HEK293 (cell line): ENCODE measurements around the gene IL16.

Experiments
- CTCF ChIA-PET: fragments of 350-600 bp; formaldehyde crosslinking; extraction: SDS; loops from one replicate; lab custom pipeline; 2021; ENCODE audit warnings: antibody characterized with exemption; lab: Yijun Ruan, JAX
- POLR2A ChIA-PET: fragments of 300-600 bp; formaldehyde crosslinking; extraction: SDS; loops from one replicate; lab custom pipeline; 2020; ENCODE audit warnings: antibody characterized with exemption, inconsistent platforms; lab: Yijun Ruan, JAX
- H3K27ac ChIP-seq: fragments of 200-500 bp; sonication (Bioruptor generic); 2 replicates; pipeline ENCODE4 v1.5.1; 2014; ENCODE audit warnings: low read depth, low read length, control low read depth, inconsistent platforms; ENCODE audit errors: extremely low read depth
- H3K36me3 ChIP-seq, 2 experiments: fragments of 200-500 bp in 1 of 2; sonication (Bioruptor generic) in 1 of 2; 1 replicate in 1 of 2; 2 replicates in 1 of 2; pipeline ENCODE4 v1.5.1; 2014 to 2017; ENCODE audit warnings: inconsistent platforms in 2 of 2, low read length in 2 of 2; ENCODE audit not compliant: control insufficient read depth in 2 of 2, insufficient read depth in 1 of 2
- H3K4me1 ChIP-seq: fragments of 200-500 bp; sonication (Bioruptor generic); 2 replicates; pipeline ENCODE4 v1.5.1; 2014; ENCODE audit warnings: mild to moderate bottlenecking, low read length, inconsistent platforms; ENCODE audit not compliant: control insufficient read depth, insufficient read depth
- H3K4me3 ChIP-seq: 2 replicates; pipeline ENCODE4 v1.5.1; 2011; ENCODE audit warnings: low read depth, mild to moderate bottlenecking, control low read depth, low read length, moderate library complexity
- H3K9me3 ChIP-seq: fragments of 200-500 bp; sonication (Bioruptor generic); 2 replicates; pipeline ENCODE4 v1.5.1; 2014; ENCODE audit warnings: low read depth, low read length, inconsistent platforms; ENCODE audit not compliant: control insufficient read depth, insufficient read depth
- BCL11B ChIP-seq: fragments of 450-650 bp; formaldehyde crosslinking; IDR thresholded peaks from 2 replicates; pipeline ENCODE4 v1.5.1; 2016; ENCODE audit warnings: low read depth, missing biosample characterization, missing genetic modification characterization
- EGR2 ChIP-seq: fragments of 450-650 bp; formaldehyde crosslinking; IDR thresholded peaks from 2 replicates; pipeline ENCODE4 v1.5.1; 2016; ENCODE audit warnings: low read depth, missing biosample characterization, missing genetic modification characterization
- KLF8 ChIP-seq: fragments of 450-650 bp; formaldehyde crosslinking; IDR thresholded peaks from 2 replicates; pipeline ENCODE4 v1.5.1; 2016; ENCODE audit warnings: missing biosample characterization, missing genetic modification characterization
- ZNF302 ChIP-seq: fragments of 450-650 bp; formaldehyde crosslinking; IDR thresholded peaks from 2 replicates; pipeline ENCODE4 v1.5.1; 2016; ENCODE audit warnings: missing biosample characterization, missing genetic modification characterization, low read depth
- ZNF621 ChIP-seq: fragments of 450-650 bp; formaldehyde crosslinking; IDR thresholded peaks from 2 replicates; pipeline ENCODE4 v1.5.1; 2017; ENCODE audit warnings: missing biosample characterization, missing genetic modification characterization
- ZNF677 ChIP-seq: fragments of 450-650 bp; IDR thresholded peaks from 2 replicates; pipeline ENCODE4 v1.5.0; 2018; ENCODE audit warnings: missing biosample characterization, mild to moderate bottlenecking, missing genetic modification characterization, moderate library complexity
- ZNF768 ChIP-seq: fragments of 450-650 bp; formaldehyde crosslinking; IDR thresholded peaks from 2 replicates; pipeline ENCODE4 v1.5.1; 2018; ENCODE audit warnings: missing biosample characterization, mild to moderate bottlenecking, missing genetic modification characterization
- ZNF843 ChIP-seq: fragments of 450-650 bp; formaldehyde crosslinking; IDR thresholded peaks from 2 replicates; pipeline ENCODE4 v1.5.1; 2016; ENCODE audit warnings: missing biosample characterization, missing genetic modification characterization
- TF ChIP-seq, protein P1 (sequence below): fragments of 450-650 bp; formaldehyde crosslinking; IDR thresholded peaks from 2 replicates; pipeline ENCODE4 v1.5.1; 2016; ENCODE audit warnings: missing biosample characterization, missing genetic modification characterization
- TF ChIP-seq, protein P2 (sequence below): fragments of 450-650 bp; formaldehyde crosslinking; IDR thresholded peaks from 2 replicates; pipeline ENCODE4 v1.5.1; 2016; ENCODE audit warnings: missing biosample characterization, missing genetic modification characterization
- TF ChIP-seq, protein P3 (sequence below): fragments of 450-650 bp; formaldehyde crosslinking; IDR thresholded peaks from 2 replicates; pipeline ENCODE4 v1.5.1; 2017; ENCODE audit warnings: missing biosample characterization, mild to moderate bottlenecking, missing genetic modification characterization, moderate library complexity
- TF ChIP-seq, protein P4 (sequence below): fragments of 450-650 bp; formaldehyde crosslinking; IDR thresholded peaks from 2 replicates; pipeline ENCODE4 v1.5.1; 2017; ENCODE audit warnings: missing biosample characterization, missing genetic modification characterization

IL16 gene

DNA sequence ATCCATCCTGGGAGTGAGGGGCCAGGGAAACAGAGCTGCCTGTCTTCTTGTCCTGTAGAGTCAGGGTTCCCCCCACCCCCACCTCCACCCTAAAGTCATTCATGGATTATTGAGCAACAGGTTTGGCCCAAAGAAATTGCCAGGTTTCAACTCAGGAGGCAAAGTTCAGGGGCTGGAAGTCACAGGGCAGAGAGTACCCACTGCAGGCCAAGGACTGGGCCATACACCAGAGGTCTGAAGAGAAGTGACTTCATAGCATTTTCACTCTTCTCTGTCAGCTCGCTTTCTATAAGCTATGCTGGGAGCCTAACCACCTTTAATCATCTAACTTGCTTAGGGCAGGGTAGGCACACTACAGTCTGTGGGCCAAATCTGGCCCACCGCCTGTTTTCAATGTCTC lies 77.2 kb downstream of the IL16 start:
- Histone ChIP-seq H3K4me3 (no peak overlapping the region), H3K36me3 (no peaks in the 10 kb centered on the region), H3K9me3 (no peaks in the 10 kb centered on the region; the same call in 1 of the 2 replicates)
- CTCF ChIA-PET: interaction anchor here (0.6 to 7.3 kb wide), 9 partner anchors 9 to 133 kb away, joined by 3 to 199 read pairs (median 17); no protein-coding TSS in a partner anchor
- TF ChIP-seq, protein P1, sequence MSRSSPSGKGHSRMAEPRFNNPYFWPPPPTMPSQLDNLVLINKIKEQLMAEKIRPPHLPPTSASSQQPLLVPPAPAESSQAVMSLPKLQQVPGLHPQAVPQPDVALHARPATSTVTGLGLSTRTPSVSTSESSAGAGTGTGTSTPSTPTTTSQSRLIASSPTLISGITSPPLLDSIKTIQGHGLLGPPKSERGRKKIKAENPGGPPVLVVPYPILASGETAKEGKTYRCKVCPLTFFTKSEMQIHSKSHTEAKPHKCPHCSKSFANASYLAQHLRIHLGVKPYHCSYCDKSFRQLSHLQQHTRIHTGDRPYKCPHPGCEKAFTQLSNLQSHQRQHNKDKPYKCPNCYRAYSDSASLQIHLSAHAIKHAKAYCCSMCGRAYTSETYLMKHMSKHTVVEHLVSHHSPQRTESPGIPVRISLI (tag by site-specific recombination): no peak
- TF ChIP-seq, protein P2, sequence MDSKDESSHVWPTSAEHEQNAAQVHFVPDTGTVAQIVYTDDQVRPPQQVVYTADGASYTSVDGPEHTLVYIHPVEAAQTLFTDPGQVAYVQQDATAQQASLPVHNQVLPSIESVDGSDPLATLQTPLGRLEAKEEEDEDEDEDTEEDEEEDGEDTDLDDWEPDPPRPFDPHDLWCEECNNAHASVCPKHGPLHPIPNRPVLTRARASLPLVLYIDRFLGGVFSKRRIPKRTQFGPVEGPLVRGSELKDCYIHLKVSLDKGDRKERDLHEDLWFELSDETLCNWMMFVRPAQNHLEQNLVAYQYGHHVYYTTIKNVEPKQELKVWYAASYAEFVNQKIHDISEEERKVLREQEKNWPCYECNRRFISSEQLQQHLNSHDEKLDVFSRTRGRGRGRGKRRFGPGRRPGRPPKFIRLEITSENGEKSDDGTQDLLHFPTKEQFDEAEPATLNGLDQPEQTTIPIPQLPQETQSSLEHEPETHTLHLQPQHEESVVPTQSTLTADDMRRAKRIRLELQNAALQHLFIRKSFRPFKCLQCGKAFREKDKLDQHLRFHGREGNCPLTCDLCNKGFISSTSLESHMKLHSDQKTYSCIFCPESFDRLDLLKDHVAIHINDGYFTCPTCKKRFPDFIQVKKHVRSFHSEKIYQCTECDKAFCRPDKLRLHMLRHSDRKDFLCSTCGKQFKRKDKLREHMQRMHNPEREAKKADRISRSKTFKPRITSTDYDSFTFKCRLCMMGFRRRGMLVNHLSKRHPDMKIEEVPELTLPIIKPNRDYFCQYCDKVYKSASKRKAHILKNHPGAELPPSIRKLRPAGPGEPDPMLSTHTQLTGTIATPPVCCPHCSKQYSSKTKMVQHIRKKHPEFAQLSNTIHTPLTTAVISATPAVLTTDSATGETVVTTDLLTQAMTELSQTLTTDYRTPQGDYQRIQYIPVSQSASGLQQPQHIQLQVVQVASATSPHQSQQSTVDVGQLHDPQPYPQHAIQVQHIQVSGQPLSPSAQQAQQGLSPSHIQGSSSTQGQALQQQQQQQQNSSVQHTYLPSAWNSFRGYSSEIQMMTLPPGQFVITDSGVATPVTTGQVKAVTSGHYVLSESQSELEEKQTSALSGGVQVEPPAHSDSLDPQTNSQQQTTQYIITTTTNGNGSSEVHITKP (tag by site-specific recombination): no peak
- TF ChIP-seq, protein P3, sequence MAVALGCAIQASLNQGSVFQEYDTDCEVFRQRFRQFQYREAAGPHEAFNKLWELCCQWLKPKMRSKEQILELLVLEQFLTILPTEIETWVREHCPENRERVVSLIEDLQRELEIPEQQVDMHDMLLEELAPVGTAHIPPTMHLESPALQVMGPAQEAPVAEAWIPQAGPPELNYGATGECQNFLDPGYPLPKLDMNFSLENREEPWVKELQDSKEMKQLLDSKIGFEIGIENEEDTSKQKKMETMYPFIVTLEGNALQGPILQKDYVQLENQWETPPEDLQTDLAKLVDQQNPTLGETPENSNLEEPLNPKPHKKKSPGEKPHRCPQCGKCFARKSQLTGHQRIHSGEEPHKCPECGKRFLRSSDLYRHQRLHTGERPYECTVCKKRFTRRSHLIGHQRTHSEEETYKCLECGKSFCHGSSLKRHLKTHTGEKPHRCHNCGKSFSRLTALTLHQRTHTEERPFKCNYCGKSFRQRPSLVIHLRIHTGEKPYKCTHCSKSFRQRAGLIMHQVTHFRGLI (tag by site-specific recombination): no peak
- TF ChIP-seq ZNF302 (tag by site-specific recombination) (no peak), KLF8 (no peak)
- TF ChIP-seq, all 188 proteins: peak for 0
- H3K27ac ChIP-seq: no peak overlapping the region
- POLR2A ChIA-PET: no interaction called here
- H3K4me1 ChIP-seq: no peaks in the 10 kb centered on the region

DNA sequence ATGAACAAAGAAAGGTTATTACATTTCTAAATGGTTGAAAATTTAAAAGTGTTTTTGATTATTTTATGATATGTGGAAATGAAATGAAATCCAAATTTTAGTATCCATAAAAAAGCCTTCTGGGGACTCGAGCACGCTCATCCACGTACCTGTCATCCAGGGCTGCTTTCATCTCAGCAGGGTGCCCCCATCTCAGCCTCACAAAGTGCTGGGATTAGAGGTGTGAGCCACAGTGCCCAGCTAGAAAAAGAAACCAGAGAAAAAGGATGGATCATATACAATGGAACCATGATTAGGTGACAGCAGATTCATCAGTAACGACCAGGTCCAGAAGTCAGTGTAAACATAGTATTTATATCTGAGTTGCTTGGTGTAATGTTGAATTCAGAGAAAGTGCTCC lies 77.6 kb downstream of the IL16 start:
- no peaks in the 10 kb centered on the region; the same call in 1 of the 2 replicates for H3K9me3 ChIP-seq
- ChIA-PET CTCF (interaction anchor here (0.6 to 7.3 kb wide), 23 partner anchors 8 to 744 kb away, joined by 3 to 199 read pairs (median 6); no protein-coding TSS in a partner anchor), POLR2A (no interaction called here)
- H3K27ac ChIP-seq: no peak overlapping the region
- H3K4me3 ChIP-seq: no peak overlapping the region
- H3K36me3 ChIP-seq: no peaks in the 10 kb centered on the region
- H3K4me1 ChIP-seq: no peaks in the 10 kb centered on the region
- TF ChIP-seq ZNF768 (tag by site-specific recombination) (no peak), ZNF621 (tag by site-specific recombination) (no peak), EGR2 (tag by site-specific recombination) (no peak), ZNF843 (tag by site-specific recombination) (no peak), BCL11B (tag by site-specific recombination) (no peak), ZNF677 (tag by site-specific recombination) (no peak)
- TF ChIP-seq, protein P4, sequence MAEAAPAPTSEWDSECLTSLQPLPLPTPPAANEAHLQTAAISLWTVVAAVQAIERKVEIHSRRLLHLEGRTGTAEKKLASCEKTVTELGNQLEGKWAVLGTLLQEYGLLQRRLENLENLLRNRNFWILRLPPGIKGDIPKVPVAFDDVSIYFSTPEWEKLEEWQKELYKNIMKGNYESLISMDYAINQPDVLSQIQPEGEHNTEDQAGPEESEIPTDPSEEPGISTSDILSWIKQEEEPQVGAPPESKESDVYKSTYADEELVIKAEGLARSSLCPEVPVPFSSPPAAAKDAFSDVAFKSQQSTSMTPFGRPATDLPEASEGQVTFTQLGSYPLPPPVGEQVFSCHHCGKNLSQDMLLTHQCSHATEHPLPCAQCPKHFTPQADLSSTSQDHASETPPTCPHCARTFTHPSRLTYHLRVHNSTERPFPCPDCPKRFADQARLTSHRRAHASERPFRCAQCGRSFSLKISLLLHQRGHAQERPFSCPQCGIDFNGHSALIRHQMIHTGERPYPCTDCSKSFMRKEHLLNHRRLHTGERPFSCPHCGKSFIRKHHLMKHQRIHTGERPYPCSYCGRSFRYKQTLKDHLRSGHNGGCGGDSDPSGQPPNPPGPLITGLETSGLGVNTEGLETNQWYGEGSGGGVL (tag by site-specific recombination): no peak
